GM21737 (cell line): Measurements from ENCODE around the gene EPHA3.

Experiments
- ATAC-seq: cut with Tn5 transposase; IDR thresholded peaks from one replicate; pipeline ENCODE4 v1.9.1; 2021; ENCODE audit warnings: mild to moderate bottlenecking, moderate library complexity; ENCODE audit not compliant: unreplicated experiment

The EPHA3 gene

GRCh38 chr3:89223188-89223587 lies 115.8 kb downstream of the EPHA3 start:
- ATAC-seq = no peak

- no peak for ATAC-seq
Observed at GRCh38 chr3:89227218-89227617, 119.8 kb downstream of the EPHA3 start.

GRCh38 chr3:89227634-89228033 lies 120.2 kb downstream of the EPHA3 start:
- ATAC-seq = no peak

- no peak for ATAC-seq
Observed at GRCh38 chr3:89232155-89232554, 124.7 kb downstream of the EPHA3 start.

- no peak for ATAC-seq
Observed at GRCh38 chr3:89234620-89235019, 127.2 kb downstream of the EPHA3 start.

GRCh38 chr3:89238846-89239245 lies 131.4 kb downstream of the EPHA3 start:
- no peak for ATAC-seq

GRCh38 chr3:89239774-89240173 lies 132.4 kb downstream of the EPHA3 start:
- ATAC-seq = no peak

- no peak for ATAC-seq
Observed at GRCh38 chr3:89245612-89246011, 138.2 kb downstream of the EPHA3 start.

GRCh38 chr3:89246326-89246725 lies 138.9 kb downstream of the EPHA3 start:
- ATAC-seq = no peak

- ATAC-seq = no peak
Observed at GRCh38 chr3:89250742-89251141, 143.3 kb downstream of the EPHA3 start.

- no peak for ATAC-seq
Observed at GRCh38 chr3:89252016-89252415, 144.6 kb downstream of the EPHA3 start.

GRCh38 chr3:89252860-89253259 lies 145.4 kb downstream of the EPHA3 start:
- ATAC-seq = no peak

- ATAC-seq = no peak
Observed at GRCh38 chr3:89256395-89256794, 149.0 kb downstream of the EPHA3 start.

GRCh38 chr3:89256882-89257281 lies 149.5 kb downstream of the EPHA3 start:
- ATAC-seq = no peak

GRCh38 chr3:89260721-89261120 lies 153.3 kb downstream of the EPHA3 start:
- ATAC-seq = no peak

- ATAC-seq = no peak
Observed at GRCh38 chr3:89261673-89262072, 154.3 kb downstream of the EPHA3 start.

GRCh38 chr3:89262309-89262929 lies 155.0 kb downstream of the EPHA3 start:
- ATAC-seq = no peak

GRCh38 chr3:89264037-89264560 lies 156.7 kb downstream of the EPHA3 start:
- ATAC-seq = no peak

GRCh38 chr3:89266074-89266473 lies 158.7 kb downstream of the EPHA3 start:
- no peak for ATAC-seq

- ATAC-seq = no peak
Observed at GRCh38 chr3:89268059-89268458, 160.6 kb downstream of the EPHA3 start.

GRCh38 chr3:89270201-89270600 lies 162.8 kb downstream of the EPHA3 start:
- no peak for ATAC-seq

- ATAC-seq = no peak
Observed at GRCh38 chr3:89275001-89275400, 167.6 kb downstream of the EPHA3 start.

- ATAC-seq = no peak
Observed at GRCh38 chr3:89276116-89276515, 168.7 kb downstream of the EPHA3 start.
